ENCODE data around the gene NDUFB8. TPM values are rescaled to one million over a fixed set of nuclear protein-coding genes. Genes with fewer than 3 reads are reported as not detected.

NDUFB8 gene
- total RNA-seq, 6 experiments from 2014 or later, result 93.6 to 125 (median 99.3) TPM

DNA sequence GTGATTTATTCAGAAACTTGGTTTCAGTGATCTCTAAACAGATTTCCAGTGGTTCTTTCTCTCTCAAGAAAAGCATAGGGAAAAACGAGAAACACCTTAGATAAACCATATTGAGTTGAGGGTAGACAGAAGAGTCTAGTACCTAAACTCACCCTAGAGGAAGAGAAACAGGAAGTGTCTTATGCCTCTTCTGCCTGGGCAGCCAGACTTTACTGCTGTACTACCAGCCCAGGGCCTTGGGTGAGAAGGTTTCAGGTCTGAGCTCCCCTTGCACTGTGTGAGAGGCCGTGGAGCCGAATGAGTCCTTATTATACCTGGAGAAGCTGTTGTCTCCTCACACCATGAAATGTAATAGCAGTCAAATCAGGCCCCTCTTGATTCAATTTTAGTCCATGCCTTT lies 24.3 kb upstream of the NDUFB8 start:
- peaks cover 0 to 12% (median 6%) of the 10 kb centered on the region in 4 donors for H3K4me1 ChIP-seq
- no peaks in the 10 kb centered on the region for H3K9me3 ChIP-seq
- H3K36me3 ChIP-seq, result peaks cover 2 to 8% (median 6%) of the 10 kb centered on the region in 4 donors
- DNase-seq, result no peak
- H3K4me3 ChIP-seq, result no peak overlapping the region
- intact Hi-C loops (cut with DNase I), result no loop called here
- H3K27ac ChIP-seq, result no peak overlapping the region
- ATAC-seq, result no peak
- H3K27me3 ChIP-seq, result no peaks in the 10 kb centered on the region
- TF ChIP-seq POLR2A (IDR thresholded peaks at IDR 0.05), result no peak
- TF ChIP-seq, protein P1, sequence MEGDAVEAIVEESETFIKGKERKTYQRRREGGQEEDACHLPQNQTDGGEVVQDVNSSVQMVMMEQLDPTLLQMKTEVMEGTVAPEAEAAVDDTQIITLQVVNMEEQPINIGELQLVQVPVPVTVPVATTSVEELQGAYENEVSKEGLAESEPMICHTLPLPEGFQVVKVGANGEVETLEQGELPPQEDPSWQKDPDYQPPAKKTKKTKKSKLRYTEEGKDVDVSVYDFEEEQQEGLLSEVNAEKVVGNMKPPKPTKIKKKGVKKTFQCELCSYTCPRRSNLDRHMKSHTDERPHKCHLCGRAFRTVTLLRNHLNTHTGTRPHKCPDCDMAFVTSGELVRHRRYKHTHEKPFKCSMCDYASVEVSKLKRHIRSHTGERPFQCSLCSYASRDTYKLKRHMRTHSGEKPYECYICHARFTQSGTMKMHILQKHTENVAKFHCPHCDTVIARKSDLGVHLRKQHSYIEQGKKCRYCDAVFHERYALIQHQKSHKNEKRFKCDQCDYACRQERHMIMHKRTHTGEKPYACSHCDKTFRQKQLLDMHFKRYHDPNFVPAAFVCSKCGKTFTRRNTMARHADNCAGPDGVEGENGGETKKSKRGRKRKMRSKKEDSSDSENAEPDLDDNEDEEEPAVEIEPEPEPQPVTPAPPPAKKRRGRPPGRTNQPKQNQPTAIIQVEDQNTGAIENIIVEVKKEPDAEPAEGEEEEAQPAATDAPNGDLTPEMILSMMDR (IDR thresholded peaks at IDR 0.05), result no peak
- 60% methylated on average over 1 of the region's 3 CpGs for WGBS (ENCODE audit: insufficient coverage, low coverage, low lambda C conversion rate, missing lambda C conversion rate)

DNA sequence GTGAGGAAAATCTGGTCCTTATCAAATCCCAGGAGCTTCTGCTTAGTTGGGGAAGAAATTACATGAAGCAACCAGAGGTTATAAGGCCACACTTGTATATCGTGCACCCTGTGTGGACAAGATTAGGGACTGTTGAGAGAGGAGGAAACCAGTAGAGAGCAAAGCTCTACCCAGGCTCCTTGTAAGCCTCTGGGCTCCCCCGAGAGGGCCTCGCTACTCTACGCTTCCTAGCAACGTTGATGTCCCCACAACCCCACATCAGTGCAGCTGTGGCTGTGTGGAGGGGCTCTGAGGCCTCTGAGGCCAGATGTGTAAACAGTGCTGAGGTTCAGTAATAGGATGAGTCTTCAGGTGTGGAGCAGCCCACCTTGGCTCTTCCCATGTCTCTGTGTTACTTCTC lies 22.1 kb upstream of the NDUFB8 start:
- Histone ChIP-seq H3K9me3 (no peaks in the 10 kb centered on the region), H3K4me1 (peaks cover 0 to 12% (median 6%) of the 10 kb centered on the region in 4 donors), H3K27ac (no peak overlapping the region), H3K36me3 (peaks cover 8 to 27% (median 11%) of the 10 kb centered on the region in 4 donors), H3K4me3 (no peak overlapping the region), H3K27me3 (no peaks in the 10 kb centered on the region)
- no peak for TF ChIP-seq POLR2A (IDR thresholded peaks at IDR 0.05)
- TF ChIP-seq, protein P1 (IDR thresholded peaks at IDR 0.05), result no peak
- DNase-seq, result no peak
- no peak for ATAC-seq
- intact Hi-C loops (cut with DNase I), result no loop called here
- 40% methylated on average over 1 of the region's 5 CpGs for WGBS (ENCODE audit: insufficient coverage, low coverage, low lambda C conversion rate, missing lambda C conversion rate)

- TF ChIP-seq, protein P1 (IDR thresholded peaks at IDR 0.05), result no peak
- no peak for TF ChIP-seq POLR2A (IDR thresholded peaks at IDR 0.05)
- Histone ChIP-seq H3K36me3 (peaks cover 8 to 33% (median 11%) of the 10 kb centered on the region in 4 donors), H3K9me3 (no peaks in the 10 kb centered on the region), H3K4me3 (no peak overlapping the region), H3K27me3 (no peaks in the 10 kb centered on the region), H3K27ac (no peak overlapping the region), H3K4me1 (peaks cover 0 to 12% (median 6%) of the 10 kb centered on the region in 4 donors)
- intact Hi-C loops (cut with DNase I), result no loop called here
- ATAC-seq, result no peak
- WGBS (ENCODE audit: insufficient coverage, low coverage, low lambda C conversion rate, missing lambda C conversion rate), result 59% methylated on average over 3 of the region's 4 CpGs
- DNase-seq, result no peak
These were observed 21.5 kb upstream of the NDUFB8 start for GRCh38 chr10:100551196-100551595.

DNA sequence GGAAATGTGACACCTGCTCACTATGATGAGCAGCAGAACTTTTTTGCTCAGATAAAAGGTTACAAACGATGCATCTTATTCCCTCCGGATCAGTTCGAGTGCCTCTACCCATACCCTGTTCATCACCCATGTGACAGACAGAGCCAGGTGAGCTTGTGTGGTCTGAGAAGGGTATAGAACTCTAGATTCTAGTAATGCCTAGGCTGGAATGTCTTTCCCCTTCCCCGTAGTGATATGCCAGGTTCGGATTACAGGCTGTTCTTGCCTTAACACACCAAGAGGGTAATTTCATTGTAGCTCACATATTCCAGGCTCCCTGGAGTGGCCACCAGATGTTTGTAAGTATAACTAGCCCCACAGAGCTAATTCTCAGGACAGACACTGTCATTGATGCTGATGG lies 15.3 kb upstream of the NDUFB8 start:
- 95% methylated on average over 3 of the region's 5 CpGs for WGBS (ENCODE audit: insufficient coverage, low coverage, low lambda C conversion rate, missing lambda C conversion rate)
- H3K36me3 ChIP-seq, result peaks cover 5 to 88% (median 16%) of the 10 kb centered on the region in 4 donors
- H3K4me3 ChIP-seq, result no peak overlapping the region
- H3K27me3 ChIP-seq, result no peaks in the 10 kb centered on the region
- ATAC-seq (no peak), DNase-seq (no peak)
- no peaks in the 10 kb centered on the region for H3K4me1 ChIP-seq
- intact Hi-C loops (cut with DNase I), result no loop called here
- H3K27ac ChIP-seq, result no peak overlapping the region
- no peaks in the 10 kb centered on the region for H3K9me3 ChIP-seq
- TF ChIP-seq, protein P1 (IDR thresholded peaks at IDR 0.05), result no peak
- no peak for TF ChIP-seq POLR2A (IDR thresholded peaks at IDR 0.05)

GRCh38 chr10:100537475-100537874 lies 7.8 kb upstream of the NDUFB8 start:
- WGBS (ENCODE audit: insufficient coverage, low coverage, low lambda C conversion rate, missing lambda C conversion rate), result 87% methylated on average over 4 of the region's 4 CpGs
- Histone ChIP-seq H3K4me1 (peaks cover 0 to 17% (median 4%) of the 10 kb centered on the region in 4 donors), H3K4me3 (no peak overlapping the region), H3K27me3 (no peaks in the 10 kb centered on the region), H3K36me3 (peaks cover 0 to 37% (median 6%) of the 10 kb centered on the region in 4 donors), H3K27ac (no peak overlapping the region), H3K9me3 (no peaks in the 10 kb centered on the region)
- intact Hi-C loops (cut with DNase I), result no loop called here
- TF ChIP-seq POLR2A (IDR thresholded peaks at IDR 0.05), result no peak
- TF ChIP-seq, protein P1 (IDR thresholded peaks at IDR 0.05), result no peak
- ATAC-seq (no peak), DNase-seq (no peak)
